Breast epithelium (tissue), 4 donors: Measurements from ENCODE around the gene CAMKK1. TPM values are rescaled to one million over a fixed set of nuclear protein-coding genes. Genes with fewer than 3 reads are reported as not detected.
A peak's percentile ranks its signal among the peaks of the same experiment; 100 is the strongest.

Experiments
- DNase-seq, 2 donors: peaks; one replicate each; pipeline ENCODE4 v3.0.0-alpha.2; 2019; ENCODE audit warnings: low spot score in 2 of 2
- H3K27ac ChIP-seq, 2 donors: fragments of 200-600 bp; sonication (generic) in 1 of 2; one replicate each; pipeline ENCODE4 v1.5.1; 2016 to 2019; ENCODE audit warnings: mild to moderate bottlenecking in 1 of 2
- H3K27me3 ChIP-seq, 2 donors: fragments of 200-600 bp; sonication (generic) in 1 of 2; one replicate each; pipeline versions ENCODE4 v1.5.1 to v1.6.0; 2017 to 2019; ENCODE audit warnings: control low read depth in 1 of 2, mild to moderate bottlenecking in 1 of 2
- H3K36me3 ChIP-seq: fragments of 200-600 bp; one replicate; pipeline ENCODE4 v1.5.1; 2019
- H3K4me1 ChIP-seq, 2 donors: fragments of 200-600 bp; sonication (generic); one replicate each; pipeline ENCODE4 v1.5.1; 2016 to 2019; ENCODE audit warnings: control low read depth in 1 of 2
- H3K4me3 ChIP-seq, 3 donors: fragments of 200-600 bp; sonication (generic); 1 replicate in 2 of 3; 2 replicates in 1 of 3; pipeline ENCODE4 v1.5.1; 2016 to 2019; ENCODE audit warnings: mild to moderate bottlenecking in 3 of 3, moderate library complexity in 2 of 3
- H3K9me3 ChIP-seq, 2 donors: fragments of 200-600 bp; sonication (generic) in 1 of 2; one replicate each; pipeline ENCODE4 v1.5.1; 2016 to 2019; ENCODE audit warnings: control low read depth in 1 of 2
- CTCF ChIP-seq, 3 donors: fragments of 450-650 bp; IDR thresholded peaks; one replicate each; pipeline ENCODE4 v1.5.1; 2016 to 2017; ENCODE audit warnings: antibody characterized with exemption in 3 of 3, mild to moderate bottlenecking in 3 of 3, moderate library complexity in 3 of 3
- POLR2A ChIP-seq: fragments of 450-650 bp; IDR thresholded peaks from one replicate; pipeline ENCODE4 v1.6.1; 2016; ENCODE audit warnings: antibody characterized with exemption, mild to moderate bottlenecking, moderate library complexity
- POLR2AphosphoS5 ChIP-seq, 3 donors: sonication (generic); formaldehyde crosslinking; IDR thresholded peaks; one replicate each; pipeline ENCODE4 v1.6.1; 2017; ENCODE audit warnings: antibody characterized with exemption in 3 of 3
- intact Hi-C: fragments of 100-400 bp; cut with DNase I; formaldehyde crosslinking; loops from one replicate; pipeline ENCODE4 v1.15.1; 2023; ENCODE audit warnings: low total_unique reads
- total RNA-seq, 3 donors: library from RNA; depleted of rRNA; stranded (reverse); fragments of >200 nt; gene quantifications; one replicate each; pipeline ENCODE4 v1.1.0, GENCODE V29; 2016

Gene CAMKK1
- total RNA-seq, 3 donors from 2014 or later: 3.0 to 7.8 (median 6.9) TPM

GRCh38 chr17:3852561-3852960, 40.3 kb downstream of the CAMKK1 start:
- Histone ChIP-seq H3K36me3 (no peaks in the 10 kb centered on the region), H3K27ac (no peak overlapping the region), H3K4me1 (no peaks in the 10 kb centered on the region), H3K9me3 (no peaks in the 10 kb centered on the region), H3K4me3 (no peak overlapping the region), H3K27me3 (no peaks in the 10 kb centered on the region)
- no peak for DNase-seq
- TF ChIP-seq POLR2A (no peak), CTCF (IDR thresholded peaks at IDR 0.05) (no peak), POLR2AphosphoS5 (IDR thresholded peaks at IDR 0.05) (no peak)
- intact Hi-C loops: loop anchor here (10.0 kb wide), 1 partner anchor 812 kb away; no protein-coding TSS in a partner anchor

GRCh38 chr17:3851461-3852100, 41.3 kb downstream of the CAMKK1 start:
- no peaks in the 10 kb centered on the region for H3K9me3 ChIP-seq
- H3K4me3 ChIP-seq: no peak overlapping the region
- no peak overlapping the region for H3K27ac ChIP-seq
- no peaks in the 10 kb centered on the region for H3K27me3 ChIP-seq
- H3K4me1 ChIP-seq: no peaks in the 10 kb centered on the region
- intact Hi-C loops: loop anchor here (10.0 kb wide), 1 partner anchor 813 kb away; no protein-coding TSS in a partner anchor
- DNase-seq: no peak
- H3K36me3 ChIP-seq: no peaks in the 10 kb centered on the region
- no peak for TF ChIP-seq CTCF (IDR thresholded peaks at IDR 0.05)

- H3K36me3 ChIP-seq: no peaks in the 10 kb centered on the region
- intact Hi-C loops: no loop called here
- no peaks in the 10 kb centered on the region for H3K9me3 ChIP-seq
- no peaks in the 10 kb centered on the region for H3K4me1 ChIP-seq
- TF ChIP-seq POLR2A: no peak
- no peak for TF ChIP-seq CTCF (IDR thresholded peaks at IDR 0.05)
- TF ChIP-seq POLR2AphosphoS5 (IDR thresholded peaks at IDR 0.05): no peak
- H3K27ac ChIP-seq: no peak overlapping the region
- no peaks in the 10 kb centered on the region for H3K27me3 ChIP-seq
- no peak for DNase-seq
- H3K4me3 ChIP-seq: no peak overlapping the region
Measured at GRCh38 chr17:3848229-3848835, 44.5 kb downstream of the CAMKK1 start.

GRCh38 chr17:3847165-3847670, 45.6 kb downstream of the CAMKK1 start:
- no peak for TF ChIP-seq POLR2AphosphoS5 (IDR thresholded peaks at IDR 0.05)
- TF ChIP-seq POLR2A: no peak
- no peak for TF ChIP-seq CTCF (IDR thresholded peaks at IDR 0.05)
- intact Hi-C loops: no loop called here
- DNase-seq: no peak
- Histone ChIP-seq H3K36me3 (no peaks in the 10 kb centered on the region), H3K4me3 (no peak overlapping the region), H3K4me1 (no peaks in the 10 kb centered on the region), H3K9me3 (no peaks in the 10 kb centered on the region), H3K27me3 (no peaks in the 10 kb centered on the region), H3K27ac (no peak overlapping the region)

- TF ChIP-seq CTCF (IDR thresholded peaks at IDR 0.05): no peak
- no peaks in the 10 kb centered on the region for H3K4me1 ChIP-seq
- no peak for DNase-seq
- no peaks in the 10 kb centered on the region for H3K27me3 ChIP-seq
- H3K9me3 ChIP-seq: no peaks in the 10 kb centered on the region
- peak overlapping the region; percentile 76 to 97 (median 95) for H3K4me3 ChIP-seq
- intact Hi-C loops: no loop called here
- H3K36me3 ChIP-seq: no peaks in the 10 kb centered on the region
- H3K27ac ChIP-seq: peak overlapping the region; percentile 16 to 89
Measured at GRCh38 chr17:3846437-3847164, 46.3 kb downstream of the CAMKK1 start.
